NB4 (cell line): ENCODE data around the gene CCDC61.
A peak's percentile ranks its signal among the peaks of the same experiment; 100 is the strongest.

Experiments
- DNase-seq: peaks from one replicate; pipeline ENCODE4 v3.0.0; 2010; ENCODE audit warnings: low read depth
- H3K4me3 ChIP-seq: one replicate; pipeline ENCODE4 v1.5.1; 2011; ENCODE audit warnings: mild to moderate bottlenecking, low read depth, low read length, moderate library complexity
- MAX ChIP-seq: IDR thresholded peaks from 2 replicates; pipeline ENCODE4 v1.6.1; 2011; ENCODE audit warnings: low read depth, low read length
- MYC ChIP-seq: IDR thresholded peaks from 2 replicates; pipeline ENCODE4 v1.6.1; 2011; ENCODE audit warnings: low read depth, low read length
- POLR2A ChIP-seq: IDR thresholded peaks from 2 replicates; pipeline ENCODE4 v1.6.1; 2011; ENCODE audit warnings: mild to moderate bottlenecking; ENCODE audit not compliant: insufficient read length; ENCODE audit errors: extremely low read depth
- TF ChIP-seq, protein P1 (sequence below): IDR thresholded peaks from one replicate; pipeline ENCODE4 v1.5.1; 2012; ENCODE audit warnings: low read depth, low read length

CCDC61 gene

DNA sequence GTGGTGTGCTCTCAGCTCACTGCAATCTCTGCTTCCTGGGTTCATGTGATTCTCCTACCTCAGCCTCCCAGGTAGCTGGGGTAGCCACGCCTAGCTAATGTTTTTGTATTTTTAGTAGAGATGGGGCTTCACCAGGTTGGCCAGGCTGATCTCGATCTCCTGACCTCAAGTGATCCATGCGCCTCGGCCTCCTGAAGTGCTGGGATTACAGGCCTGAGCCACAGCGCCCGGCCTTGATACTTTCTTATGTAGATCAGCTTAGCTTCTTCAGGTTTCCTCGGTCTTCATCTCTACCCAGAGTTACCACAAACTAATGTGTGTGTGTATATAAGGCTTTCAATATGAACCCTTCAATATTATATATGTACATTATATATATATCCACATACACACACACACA lies 9.9 kb upstream of the CCDC61 start:
- H3K4me3 ChIP-seq, result no peak overlapping the region
- no peak for TF ChIP-seq POLR2A
- TF ChIP-seq, protein P1, sequence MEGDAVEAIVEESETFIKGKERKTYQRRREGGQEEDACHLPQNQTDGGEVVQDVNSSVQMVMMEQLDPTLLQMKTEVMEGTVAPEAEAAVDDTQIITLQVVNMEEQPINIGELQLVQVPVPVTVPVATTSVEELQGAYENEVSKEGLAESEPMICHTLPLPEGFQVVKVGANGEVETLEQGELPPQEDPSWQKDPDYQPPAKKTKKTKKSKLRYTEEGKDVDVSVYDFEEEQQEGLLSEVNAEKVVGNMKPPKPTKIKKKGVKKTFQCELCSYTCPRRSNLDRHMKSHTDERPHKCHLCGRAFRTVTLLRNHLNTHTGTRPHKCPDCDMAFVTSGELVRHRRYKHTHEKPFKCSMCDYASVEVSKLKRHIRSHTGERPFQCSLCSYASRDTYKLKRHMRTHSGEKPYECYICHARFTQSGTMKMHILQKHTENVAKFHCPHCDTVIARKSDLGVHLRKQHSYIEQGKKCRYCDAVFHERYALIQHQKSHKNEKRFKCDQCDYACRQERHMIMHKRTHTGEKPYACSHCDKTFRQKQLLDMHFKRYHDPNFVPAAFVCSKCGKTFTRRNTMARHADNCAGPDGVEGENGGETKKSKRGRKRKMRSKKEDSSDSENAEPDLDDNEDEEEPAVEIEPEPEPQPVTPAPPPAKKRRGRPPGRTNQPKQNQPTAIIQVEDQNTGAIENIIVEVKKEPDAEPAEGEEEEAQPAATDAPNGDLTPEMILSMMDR, result no peak
- no peak for TF ChIP-seq MYC
- TF ChIP-seq MAX, result no peak
- DNase-seq, result no peak

GRCh38 chr19:45990113-45990728 lies 5.0 kb upstream of the CCDC61 start:
- no peak for TF ChIP-seq MYC
- no peak for TF ChIP-seq POLR2A
- TF ChIP-seq, protein P1, result no peak
- no peak for TF ChIP-seq MAX
- DNase-seq, result no peak
- no peak overlapping the region for H3K4me3 ChIP-seq

DNA sequence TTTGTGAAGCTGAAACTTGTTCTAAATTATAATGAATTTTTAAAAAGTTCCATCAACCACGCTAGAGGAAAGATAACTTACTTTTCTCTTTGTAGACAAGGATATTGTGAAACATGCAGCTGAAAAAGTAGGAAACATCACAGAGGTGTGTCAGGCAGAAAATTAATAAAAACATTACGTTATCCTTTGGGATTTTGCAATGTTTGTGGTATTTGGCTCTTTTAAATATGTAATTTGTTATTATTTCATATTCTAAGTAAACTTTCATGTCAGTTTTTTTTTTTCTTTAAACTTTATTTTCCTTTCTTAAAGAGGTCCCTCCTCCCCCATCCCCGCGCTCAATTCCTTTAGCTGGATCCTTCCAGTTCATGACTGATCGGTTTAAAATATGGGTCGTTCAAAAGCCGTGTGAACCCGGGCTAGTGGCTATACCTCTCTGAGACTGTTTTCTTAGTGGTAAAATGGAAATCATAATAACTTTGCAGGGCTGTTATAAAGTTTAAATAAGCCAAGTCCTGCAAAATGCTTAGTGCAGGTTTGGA lies 740 bp upstream of the CCDC61 start:
- no peak for DNase-seq
- TF ChIP-seq, protein P1, result no peak
- TF ChIP-seq POLR2A, result no peak
- no peak for TF ChIP-seq MYC
- TF ChIP-seq MAX, result no peak
- H3K4me3 ChIP-seq, result peak overlapping the region; percentile 72

GRCh38 chr19:45995715-45996385 lies 583 bp downstream of the CCDC61 start:
- peak overlapping the region; percentile 93 for H3K4me3 ChIP-seq
- 0 out of 2 replicates have a peak, but pooled peaks have one; percentile 7 for TF ChIP-seq MYC
- no peak for TF ChIP-seq POLR2A
- TF ChIP-seq MAX, result peak; percentile 44
- no peak for DNase-seq

GRCh38 chr19:45996933-45997332 lies 1.7 kb downstream of the CCDC61 start:
- no peak for DNase-seq
- H3K4me3 ChIP-seq, result no peak overlapping the region
- TF ChIP-seq MAX (no peak), POLR2A (no peak), MYC (no peak)
- TF ChIP-seq, protein P1, result no peak

- TF ChIP-seq MAX (no peak), POLR2A (no peak), MYC (no peak)
- TF ChIP-seq, protein P1, result no peak
- no peak for DNase-seq
- no peak overlapping the region for H3K4me3 ChIP-seq
Measured at GRCh38 chr19:45998834-45999233, 3.6 kb downstream of the CCDC61 start.
